ENCODE data around the gene ITSN1.

Gene ITSN1

GRCh38 chr21:33821503-33822322, 179.4 kb downstream of the ITSN1 start:
- no peak for DNase-seq (ENCODE audit: low spot score)
- H3K27ac ChIP-seq = no peak overlapping the region
- ChIA-PET CTCF (interaction anchor here (0.6 kb wide), 1 partner anchor 210 kb away, joined by 3 read pairs; no protein-coding TSS in a partner anchor), POLR2A (ENCODE audit: low non-redundant PET) (no interaction called here)
- TF ChIP-seq, protein P1, sequence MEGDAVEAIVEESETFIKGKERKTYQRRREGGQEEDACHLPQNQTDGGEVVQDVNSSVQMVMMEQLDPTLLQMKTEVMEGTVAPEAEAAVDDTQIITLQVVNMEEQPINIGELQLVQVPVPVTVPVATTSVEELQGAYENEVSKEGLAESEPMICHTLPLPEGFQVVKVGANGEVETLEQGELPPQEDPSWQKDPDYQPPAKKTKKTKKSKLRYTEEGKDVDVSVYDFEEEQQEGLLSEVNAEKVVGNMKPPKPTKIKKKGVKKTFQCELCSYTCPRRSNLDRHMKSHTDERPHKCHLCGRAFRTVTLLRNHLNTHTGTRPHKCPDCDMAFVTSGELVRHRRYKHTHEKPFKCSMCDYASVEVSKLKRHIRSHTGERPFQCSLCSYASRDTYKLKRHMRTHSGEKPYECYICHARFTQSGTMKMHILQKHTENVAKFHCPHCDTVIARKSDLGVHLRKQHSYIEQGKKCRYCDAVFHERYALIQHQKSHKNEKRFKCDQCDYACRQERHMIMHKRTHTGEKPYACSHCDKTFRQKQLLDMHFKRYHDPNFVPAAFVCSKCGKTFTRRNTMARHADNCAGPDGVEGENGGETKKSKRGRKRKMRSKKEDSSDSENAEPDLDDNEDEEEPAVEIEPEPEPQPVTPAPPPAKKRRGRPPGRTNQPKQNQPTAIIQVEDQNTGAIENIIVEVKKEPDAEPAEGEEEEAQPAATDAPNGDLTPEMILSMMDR (conservative IDR thresholded peaks at IDR 0.05; ENCODE audit: low read depth) = no peak

DNA sequence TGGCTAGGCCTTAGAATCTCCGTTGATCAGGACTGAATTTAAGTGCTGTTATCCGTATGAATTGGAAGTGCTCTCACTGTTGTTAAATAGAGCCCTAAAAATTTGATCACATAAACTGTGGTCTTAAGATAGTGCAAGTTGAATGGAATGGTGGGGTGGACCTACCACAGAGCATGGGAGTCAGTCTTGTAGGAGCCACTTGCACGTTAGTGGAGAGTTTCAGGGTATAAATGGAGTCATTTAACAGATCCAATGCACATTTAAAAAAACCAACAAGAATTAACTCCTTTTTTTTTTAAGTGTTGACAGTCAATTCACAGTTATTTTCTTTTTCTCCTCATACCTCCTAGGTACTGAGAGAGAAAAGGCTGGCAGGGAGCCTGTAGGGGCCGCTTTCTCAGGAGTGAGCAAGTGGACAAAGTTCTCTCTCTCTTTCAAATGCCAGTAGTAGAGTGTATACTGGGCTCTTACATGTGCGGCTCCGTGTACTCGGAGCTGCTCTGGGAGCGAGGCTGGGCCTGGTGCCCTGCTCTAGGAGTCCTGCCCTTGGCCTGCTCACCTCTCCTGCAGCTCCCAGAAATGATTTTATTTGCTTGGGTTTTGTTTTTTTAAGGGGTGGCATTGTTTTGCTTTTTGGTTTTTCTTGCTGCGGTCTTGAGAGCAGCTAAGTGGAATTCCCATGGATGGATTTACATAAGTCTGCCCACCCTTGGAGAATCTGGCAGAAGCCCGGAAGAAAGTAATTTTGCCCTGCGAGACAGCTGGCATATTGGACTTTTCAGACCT, 182.0 kb downstream of the ITSN1 start:
- H3K27ac ChIP-seq = no peak overlapping the region
- POLR2A ChIA-PET (ENCODE audit: low non-redundant PET) = no interaction called here
- CTCF ChIA-PET = no interaction called here
- no peak for DNase-seq (ENCODE audit: low spot score)
- TF ChIP-seq, protein P1 (conservative IDR thresholded peaks at IDR 0.05; ENCODE audit: low read depth) = no peak

GRCh38 chr21:33825419-33825818, 183.1 kb downstream of the ITSN1 start:
- POLR2A ChIA-PET (ENCODE audit: low non-redundant PET) = no interaction called here
- TF ChIP-seq, protein P1 (conservative IDR thresholded peaks at IDR 0.05; ENCODE audit: low read depth) = no peak
- no peak for DNase-seq (ENCODE audit: low spot score)
- H3K27ac ChIP-seq = no peak overlapping the region
- CTCF ChIA-PET = no interaction called here

DNA sequence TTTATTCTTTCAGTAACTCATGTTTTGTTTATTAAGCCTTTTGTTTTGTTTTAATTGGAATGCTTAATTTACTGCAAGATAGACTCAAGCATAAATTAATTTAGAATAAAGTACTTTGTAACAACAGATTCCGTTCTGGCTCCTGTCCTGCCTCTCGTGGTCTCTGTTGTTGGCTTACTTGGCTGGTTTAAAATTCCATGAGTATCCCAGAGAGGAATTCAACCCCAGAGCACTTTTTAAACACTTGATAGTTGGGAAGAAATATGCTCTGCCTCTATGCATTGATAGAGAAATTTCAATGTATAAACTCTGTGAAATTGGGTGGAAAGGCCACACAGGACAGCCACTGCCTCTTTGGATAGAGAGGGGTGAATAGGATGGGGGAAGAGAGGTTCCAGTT, 183.6 kb downstream of the ITSN1 start:
- POLR2A ChIA-PET (ENCODE audit: low non-redundant PET) = no interaction called here
- TF ChIP-seq, protein P1 (conservative IDR thresholded peaks at IDR 0.05; ENCODE audit: low read depth) = no peak
- no peak for DNase-seq (ENCODE audit: low spot score)
- CTCF ChIA-PET = no interaction called here
- H3K27ac ChIP-seq = no peak overlapping the region

- ChIA-PET CTCF (no interaction called here), POLR2A (ENCODE audit: low non-redundant PET) (no interaction called here)
- TF ChIP-seq, protein P1 (conservative IDR thresholded peaks at IDR 0.05; ENCODE audit: low read depth) = no peak
- no peak for DNase-seq (ENCODE audit: low spot score)
- H3K27ac ChIP-seq = no peak overlapping the region
Observed at GRCh38 chr21:33828083-33828482, 185.8 kb downstream of the ITSN1 start.

- TF ChIP-seq, protein P1 (conservative IDR thresholded peaks at IDR 0.05; ENCODE audit: low read depth) = no peak
- H3K27ac ChIP-seq = no peak overlapping the region
- DNase-seq (ENCODE audit: low spot score) = no peak
- ChIA-PET POLR2A (ENCODE audit: low non-redundant PET) (no interaction called here), CTCF (no interaction called here)
Observed at GRCh38 chr21:33828577-33828976, 186.3 kb downstream of the ITSN1 start.

Data from RWPE1 (cell line).